ENCODE data around the gene CTSW.
"Not testable (repeated sequence)": the region's sequence is repeated elsewhere in the genome, so short reads cannot be mapped to it uniquely, and the experiment has no call there.

CTSW gene

GRCh38 chr11:65886826-65887722 lies 7.4 kb downstream of the CTSW start:
- no peak for DNase-seq

- DNase-seq: no peak
These were observed 8.1 kb downstream of the CTSW start for GRCh38 chr11:65887723-65888162.

GRCh38 chr11:65888163-65888814 lies 8.7 kb downstream of the CTSW start, which contains the start of gene FIBP:
FIBP (minus strand) TSS chr11:65888471; CDS start chr11:65888418, 53 bp downstream.
- DNase-seq: peak; percentile 97

GRCh38 chr11:65890324-65891218 lies 10.9 kb downstream of the CTSW start, which contains the start of gene CCDC85B:
CCDC85B (plus strand) TSS chr11:65890673; CDS start chr11:65890784, 111 bp downstream.
- peak; percentile 99 for DNase-seq

- peak; percentile 82 for DNase-seq
These were observed 11.8 kb downstream of the CTSW start for GRCh38 chr11:65891219-65892136.

GRCh38 chr11:65892137-65892540 lies 12.5 kb downstream of the CTSW start:
- DNase-seq: not testable (repeated sequence)

GRCh38 chr11:65892661-65893317 lies 13.2 kb downstream of the CTSW start:
- no peak for DNase-seq

GRCh38 chr11:65894034-65894591 lies 14.5 kb downstream of the CTSW start:
- peak; percentile 76 for DNase-seq

- DNase-seq: no peak
These were observed 15.9 kb downstream of the CTSW start for GRCh38 chr11:65895482-65895981.

- DNase-seq: no peak
These were observed 16.7 kb downstream of the CTSW start for GRCh38 chr11:65896034-65896999.

- DNase-seq: no peak
These were observed 17.4 kb downstream of the CTSW start for GRCh38 chr11:65897020-65897471.

GRCh38 chr11:65898656-65899355 lies 19.2 kb downstream of the CTSW start:
- no peak for DNase-seq

GRCh38 chr11:65899356-65900124 lies 19.9 kb downstream of the CTSW start:
- DNase-seq: peak; percentile 89

- DNase-seq: peak; percentile 97
These were observed 20.7 kb downstream of the CTSW start, which contains the start of gene FOSL1 for GRCh38 chr11:65900125-65900898. FOSL1 (minus strand) TSS chr11:65900388; CDS start chr11:65900339, 49 bp downstream.

GRCh38 chr11:65900899-65901180 lies 21.2 kb downstream of the CTSW start:
- no peak for DNase-seq

- DNase-seq: no peak
These were observed 23.4 kb downstream of the CTSW start for GRCh38 chr11:65903068-65903481.

GRCh38 chr11:65903715-65904114 lies 24.1 kb downstream of the CTSW start:
- DNase-seq: no peak

Data from activated CD8-positive, alpha-beta memory T cell treated with anti-CD3 and anti-CD28 coated beads, Interleukin-2, amount 50 U/mL, for 48 hours (primary cell).